Measurements from ENCODE around the gene MAD1L1. TPM values are rescaled to one million over a fixed set of nuclear protein-coding genes. Genes with fewer than 3 reads are reported as not detected.

Gene MAD1L1
- total and polyA plus RNA-seq, 2 donors = 23.1 to 27.4 TPM

DNA sequence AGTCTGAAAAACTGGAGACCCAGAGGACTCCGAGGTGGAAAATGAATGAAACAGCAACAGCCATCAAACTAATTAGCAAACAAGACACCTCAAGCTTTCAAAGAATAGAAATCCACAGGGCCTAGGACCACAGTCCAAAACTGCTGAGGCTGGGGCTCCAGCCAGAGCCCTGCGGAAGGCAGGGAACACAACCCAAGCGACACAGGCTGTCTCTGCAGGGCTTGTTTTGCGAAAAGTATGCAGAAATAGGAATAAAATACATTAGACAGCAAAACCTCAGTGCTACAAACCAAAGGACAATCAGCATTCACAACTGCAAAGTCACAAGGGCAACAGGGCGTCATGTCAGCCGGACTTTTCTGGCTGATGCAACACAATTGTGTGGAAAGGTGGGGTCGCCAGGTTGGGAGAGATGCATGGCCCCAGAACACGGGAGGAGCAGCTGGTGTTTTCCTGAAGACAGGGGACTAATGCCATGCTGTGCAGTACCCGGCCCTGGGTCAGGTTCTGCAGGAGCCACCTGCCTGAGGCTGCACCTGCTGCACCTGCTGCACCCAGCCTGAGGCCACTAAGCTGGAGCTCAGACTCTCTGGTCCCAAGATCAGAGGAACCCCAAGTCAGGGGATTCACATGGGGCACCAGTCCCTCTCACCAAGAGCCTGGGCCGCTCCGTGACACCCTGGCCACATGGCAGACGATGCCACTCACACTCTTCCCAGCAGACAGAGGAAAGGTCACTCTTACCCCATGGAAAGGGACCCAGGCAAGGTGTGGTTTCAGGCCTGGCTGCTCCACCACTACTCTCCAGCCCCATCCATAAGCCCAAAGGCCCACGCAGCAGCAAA, 74.2 kb downstream of the MAD1L1 start:
- Histone ChIP-seq H3K27ac (ENCODE audit: low read depth) (no peak overlapping the region), H3K4me1 (ENCODE audit: insufficient read depth) (no peaks in the 10 kb centered on the region), H3K4me3 (ENCODE audit: low read depth, low read length) (no peak overlapping the region), H3K36me3 (ENCODE audit: insufficient read depth) (no peaks in the 10 kb centered on the region)
- no peak for DNase-seq (ENCODE audit: extremely low spot score)
- WGBS = 95% methylated on average over 13 of the region's 13 CpGs

DNA sequence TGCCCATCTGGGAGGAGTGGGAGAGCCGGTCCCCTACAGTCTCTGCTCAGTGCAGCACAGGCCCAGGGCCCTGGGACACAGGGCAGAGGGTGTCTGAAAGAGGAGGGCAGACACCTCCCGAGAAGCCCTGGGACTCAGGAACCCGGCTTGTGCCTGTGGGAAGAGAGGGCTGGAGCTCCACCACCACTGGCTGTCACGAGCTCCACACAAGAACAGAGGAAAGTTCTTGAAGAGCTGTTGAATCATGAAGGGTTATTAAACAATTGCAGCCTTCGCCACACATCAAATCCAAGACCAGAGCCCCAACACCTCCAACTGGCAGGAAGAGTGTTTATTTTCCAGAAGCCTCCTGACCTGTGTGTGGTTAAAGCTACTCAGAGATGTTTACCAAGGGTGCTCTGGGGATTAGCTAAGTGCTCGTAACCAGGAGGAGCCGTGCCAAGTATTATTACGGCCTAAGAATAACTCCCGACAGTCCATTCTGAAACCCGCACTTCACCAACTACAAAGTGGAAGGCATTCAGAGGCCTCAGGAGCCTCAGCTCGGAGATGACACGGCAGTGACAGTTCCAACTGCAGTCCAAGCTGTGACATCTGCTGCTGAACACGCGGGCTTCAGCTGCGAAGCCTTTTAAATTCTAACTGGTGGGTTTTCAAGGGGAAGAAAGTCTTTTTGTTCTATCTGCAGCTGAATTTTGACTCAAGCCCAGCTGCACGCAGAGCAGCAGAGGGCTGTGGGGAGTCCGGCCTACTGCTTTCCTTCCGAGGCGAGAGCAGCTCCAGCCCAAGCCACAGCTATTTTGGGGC, 75.1 kb downstream of the MAD1L1 start:
- 27% methylated on average over 19 of the region's 19 CpGs for WGBS
- no peak overlapping the region for H3K4me3 ChIP-seq (ENCODE audit: low read depth, low read length)
- H3K36me3 ChIP-seq (ENCODE audit: insufficient read depth) = no peaks in the 10 kb centered on the region

DNA sequence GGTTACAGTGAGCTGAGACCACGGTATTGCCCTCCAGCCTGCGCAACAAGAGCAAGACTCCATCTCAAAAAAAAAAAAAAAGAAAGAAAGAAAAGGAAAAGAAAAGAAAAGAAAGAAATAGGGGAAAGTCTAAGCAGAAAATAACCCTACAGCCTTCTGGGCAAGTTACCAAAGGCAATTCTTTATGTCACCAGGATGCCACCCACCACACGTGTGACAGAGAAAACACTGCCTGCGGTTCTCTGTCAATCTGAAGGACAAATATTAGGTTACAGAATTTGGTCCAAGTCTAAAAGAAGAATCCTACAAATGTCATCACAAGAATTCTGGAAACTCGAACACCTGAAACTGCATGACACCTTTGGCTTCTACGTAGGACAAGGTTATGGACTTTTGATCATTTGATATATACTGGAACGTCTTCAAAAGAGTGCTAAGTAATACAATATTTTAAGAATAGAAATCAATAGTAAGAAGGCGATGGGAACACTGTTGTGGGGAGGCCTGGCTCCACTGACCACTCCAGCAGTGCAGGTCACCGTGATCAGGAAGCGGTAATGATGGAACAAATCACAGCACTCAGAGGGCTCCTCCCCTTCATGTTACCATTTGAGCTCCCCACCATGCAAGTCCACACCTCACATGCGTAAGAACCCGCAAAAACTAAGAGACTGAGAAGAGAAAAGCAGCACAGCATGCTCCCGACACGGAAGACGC, 75.8 kb downstream of the MAD1L1 start:
- no peaks in the 10 kb centered on the region for H3K4me1 ChIP-seq (ENCODE audit: insufficient read depth)
- WGBS = 90% methylated on average over 15 of the region's 15 CpGs
- no peak overlapping the region for H3K27ac ChIP-seq (ENCODE audit: low read depth)
- no peak overlapping the region for H3K4me3 ChIP-seq (ENCODE audit: low read depth, low read length)
- DNase-seq (ENCODE audit: extremely low spot score) = no peak
- no peaks in the 10 kb centered on the region for H3K36me3 ChIP-seq (ENCODE audit: insufficient read depth)

More for the DNA sequence above, 75.1 kb downstream of the MAD1L1 start:
- Histone ChIP-seq H3K27ac (ENCODE audit: low read depth) (no peak overlapping the region), H3K4me1 (ENCODE audit: insufficient read depth) (no peaks in the 10 kb centered on the region)
- DNase-seq (ENCODE audit: extremely low spot score) = peak; percentile 57

DNA sequence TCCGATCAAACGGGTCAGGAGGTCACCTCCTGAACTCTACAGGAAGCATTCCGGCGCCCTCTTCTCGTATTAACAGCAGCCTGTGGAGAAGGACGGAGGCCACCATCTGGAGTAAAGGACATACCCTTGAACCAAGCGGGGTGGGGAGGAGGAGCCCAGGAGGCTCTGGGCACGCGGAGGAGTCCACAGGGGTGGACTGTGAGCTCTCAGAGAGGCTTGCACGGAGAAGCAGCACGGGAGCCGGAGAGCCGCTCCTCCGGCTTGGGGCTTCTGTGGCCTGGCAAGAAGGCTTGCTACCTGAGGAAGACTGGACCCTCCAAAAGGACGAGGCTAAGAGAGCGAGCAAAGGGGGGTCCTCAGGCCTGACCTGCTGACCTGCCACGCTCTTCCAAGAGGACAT, 77.9 kb downstream of the MAD1L1 start:
- 96% methylated on average over 17 of the region's 17 CpGs for WGBS

DNA sequence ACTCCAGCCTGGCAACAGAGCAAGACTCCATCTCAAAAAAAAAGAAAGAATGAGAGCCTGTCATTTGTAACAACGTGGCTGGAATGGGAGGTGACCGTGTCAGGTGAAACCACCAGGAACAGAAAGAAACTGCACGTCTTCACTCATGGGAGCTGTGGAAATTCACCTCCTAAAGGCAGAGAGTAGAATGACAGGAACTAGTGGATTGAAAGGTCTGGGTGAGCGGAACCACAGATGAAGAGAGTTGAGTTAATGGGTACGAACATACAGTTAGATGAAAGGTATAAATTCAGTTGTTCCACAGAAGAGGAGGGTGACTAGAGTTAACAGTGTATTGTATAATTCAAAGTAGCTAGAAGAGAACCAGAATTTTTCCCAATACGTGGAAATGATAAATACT, 78.6 kb downstream of the MAD1L1 start:
- Histone ChIP-seq H3K27ac (ENCODE audit: low read depth) (no peak overlapping the region), H3K4me1 (ENCODE audit: insufficient read depth) (no peaks in the 10 kb centered on the region), H3K36me3 (ENCODE audit: insufficient read depth) (no peaks in the 10 kb centered on the region), H3K4me3 (ENCODE audit: low read depth, low read length) (no peak overlapping the region)
- WGBS = 95% methylated on average over 6 of the region's 6 CpGs
- DNase-seq (ENCODE audit: extremely low spot score) = no peak

More for the DNA sequence above, 77.9 kb downstream of the MAD1L1 start:
- Histone ChIP-seq H3K36me3 (ENCODE audit: insufficient read depth) (no peaks in the 10 kb centered on the region), H3K4me1 (ENCODE audit: insufficient read depth) (no peaks in the 10 kb centered on the region), H3K4me3 (ENCODE audit: low read depth, low read length) (no peak overlapping the region), H3K27ac (ENCODE audit: low read depth) (no peak overlapping the region)
- no peak for DNase-seq (ENCODE audit: extremely low spot score)

- H3K36me3 ChIP-seq (ENCODE audit: insufficient read depth) = no peaks in the 10 kb centered on the region
- no peaks in the 10 kb centered on the region for H3K4me1 ChIP-seq (ENCODE audit: insufficient read depth)
- H3K27ac ChIP-seq (ENCODE audit: low read depth) = no peak overlapping the region
- no peak for DNase-seq (ENCODE audit: extremely low spot score)
- WGBS = 96% methylated on average over 9 of the region's 9 CpGs
- H3K4me3 ChIP-seq (ENCODE audit: low read depth, low read length) = no peak overlapping the region
Observed at GRCh38 chr7:2152646-2153045, 80.1 kb downstream of the MAD1L1 start.

DNA sequence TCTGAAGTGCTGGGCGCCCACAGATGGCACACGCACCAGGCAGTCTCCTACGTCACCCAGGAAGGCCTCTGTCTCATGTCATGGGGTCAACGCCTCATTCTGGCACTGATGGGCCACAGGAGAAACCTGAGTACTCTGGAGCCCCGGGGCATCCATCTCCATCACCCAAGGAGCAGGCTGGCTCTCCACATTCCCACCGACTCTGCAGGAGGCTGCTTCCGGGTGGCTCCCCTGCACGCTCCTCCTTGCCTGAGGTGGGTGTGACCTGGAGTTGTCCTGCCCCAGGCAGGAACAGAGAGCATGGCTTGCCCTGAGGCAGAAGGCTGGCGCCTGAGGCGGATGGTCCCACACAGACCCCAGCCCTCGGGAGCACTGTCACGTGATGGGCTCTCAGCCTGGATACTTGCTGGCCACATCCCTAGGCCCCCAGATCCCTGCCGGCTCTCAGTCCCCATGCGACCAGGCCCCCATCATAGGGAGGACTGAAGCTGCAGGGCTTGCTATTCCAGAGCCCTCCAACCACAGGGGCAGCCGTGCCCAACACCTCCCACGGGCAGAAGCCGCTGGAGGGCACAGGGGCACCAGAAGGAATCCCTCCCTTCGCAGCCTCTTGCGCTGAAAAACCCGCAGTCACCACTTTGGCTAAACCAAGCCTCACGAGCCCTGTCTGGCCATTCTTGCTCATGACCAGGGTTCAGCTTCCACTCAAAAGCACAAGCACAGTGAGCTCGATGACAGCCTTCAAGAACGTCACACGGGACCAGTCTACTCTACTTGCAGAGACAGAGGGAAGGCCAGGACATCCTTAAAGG, 80.7 kb downstream of the MAD1L1 start:
- Histone ChIP-seq H3K4me1 (ENCODE audit: insufficient read depth) (no peaks in the 10 kb centered on the region), H3K4me3 (ENCODE audit: low read depth, low read length) (no peak overlapping the region), H3K36me3 (ENCODE audit: insufficient read depth) (no peaks in the 10 kb centered on the region), H3K27ac (ENCODE audit: low read depth) (no peak overlapping the region)
- 94% methylated on average over 24 of the region's 24 CpGs for WGBS
- no peak for DNase-seq (ENCODE audit: extremely low spot score)

- Histone ChIP-seq H3K27ac (ENCODE audit: low read depth) (no peak overlapping the region), H3K4me1 (ENCODE audit: insufficient read depth) (no peaks in the 10 kb centered on the region), H3K4me3 (ENCODE audit: low read depth, low read length) (no peak overlapping the region), H3K36me3 (ENCODE audit: insufficient read depth) (no peaks in the 10 kb centered on the region)
- 92% methylated on average over 8 of the region's 8 CpGs for WGBS
- DNase-seq (ENCODE audit: extremely low spot score) = no peak
Observed at GRCh38 chr7:2151237-2151636, 81.5 kb downstream of the MAD1L1 start.

GRCh38 chr7:2150445-2150815, 82.3 kb downstream of the MAD1L1 start:
- Histone ChIP-seq H3K36me3 (ENCODE audit: insufficient read depth) (no peaks in the 10 kb centered on the region), H3K27ac (ENCODE audit: low read depth) (no peak overlapping the region), H3K4me1 (ENCODE audit: insufficient read depth) (no peaks in the 10 kb centered on the region), H3K4me3 (ENCODE audit: low read depth, low read length) (no peak overlapping the region)
- DNase-seq (ENCODE audit: extremely low spot score) = no peak
- WGBS = 90% methylated on average over 10 of the region's 10 CpGs

GRCh38 chr7:2149672-2150444, 82.9 kb downstream of the MAD1L1 start:
- Histone ChIP-seq H3K4me1 (ENCODE audit: insufficient read depth) (no peaks in the 10 kb centered on the region), H3K4me3 (ENCODE audit: low read depth, low read length) (no peak overlapping the region), H3K36me3 (ENCODE audit: insufficient read depth) (no peaks in the 10 kb centered on the region), H3K27ac (ENCODE audit: low read depth) (no peak overlapping the region)
- no peak for DNase-seq (ENCODE audit: extremely low spot score)
- WGBS = 93% methylated on average over 29 of the region's 29 CpGs

DNA sequence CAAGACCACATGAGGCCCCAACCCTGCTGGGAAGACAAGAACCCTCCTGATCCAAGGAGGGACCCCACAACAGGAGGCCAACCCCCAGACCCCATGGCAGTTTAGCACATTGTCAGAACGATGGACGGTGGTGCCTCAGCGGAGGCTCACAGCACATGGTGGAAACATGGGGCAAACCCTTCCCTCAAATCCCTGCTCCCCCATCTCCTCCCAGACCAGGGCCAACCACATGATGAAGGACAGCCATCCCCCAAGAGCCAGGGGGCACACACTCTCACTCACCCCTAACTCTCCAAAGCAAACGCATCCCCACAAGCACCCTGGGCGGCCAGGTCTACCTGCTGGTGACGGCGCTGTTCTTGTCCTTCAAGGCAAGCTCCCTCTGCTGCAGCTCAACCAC, 83.9 kb downstream of the MAD1L1 start:
- 97% methylated on average over 7 of the region's 7 CpGs for WGBS

GRCh38 chr7:2148189-2148588, 84.6 kb downstream of the MAD1L1 start:
- DNase-seq (ENCODE audit: extremely low spot score) = no peak
- no peak overlapping the region for H3K27ac ChIP-seq (ENCODE audit: low read depth)
- no peak overlapping the region for H3K4me3 ChIP-seq (ENCODE audit: low read depth, low read length)
- H3K4me1 ChIP-seq (ENCODE audit: insufficient read depth) = no peaks in the 10 kb centered on the region
- no peaks in the 10 kb centered on the region for H3K36me3 ChIP-seq (ENCODE audit: insufficient read depth)
- WGBS = 93% methylated on average over 11 of the region's 11 CpGs

More for the DNA sequence above, 83.9 kb downstream of the MAD1L1 start:
- no peak for DNase-seq (ENCODE audit: extremely low spot score)
- Histone ChIP-seq H3K4me3 (ENCODE audit: low read depth, low read length) (no peak overlapping the region), H3K4me1 (ENCODE audit: insufficient read depth) (no peaks in the 10 kb centered on the region), H3K36me3 (ENCODE audit: insufficient read depth) (no peaks in the 10 kb centered on the region), H3K27ac (ENCODE audit: low read depth) (no peak overlapping the region)

Measured in urinary bladder (tissue), 4 donors.